H1 (cell line): ENCODE results near the gene NFE2L2. TPM values are rescaled to one million over a fixed set of nuclear protein-coding genes. Genes with fewer than 3 reads are reported as not detected.

Experiments used
- CTCF ChIA-PET: fragments of 300-600 bp; sonication (Branson Sonifier 250); formaldehyde crosslinking; loops from one replicate; lab custom pipeline; 2021; ENCODE audit not compliant: partially characterized antibody; lab: Charles Lee
- POLR2A ChIA-PET: fragments of 300-600 bp; sonication (Branson Sonifier 250); formaldehyde crosslinking; loops from one replicate; lab custom pipeline; 2021; ENCODE audit warnings: inconsistent platforms; ENCODE audit not compliant: partially characterized antibody; lab: Charles Lee
- DNase-seq, 2 experiments: peaks; one replicate each; pipeline versions ENCODE4 v3.0.0 to v3.0.0-alpha.2; 2010 to 2022; ENCODE audit warnings: low spot score in 2 of 2, low read depth in 1 of 2, mixed read lengths in 1 of 2
- FAIRE-seq: peaks from 2 replicates; lab custom pipeline; 2011; peaks lifted over from hg19 to GRCh38; lab: Jason Lieb, UNC
- H2AFZ ChIP-seq: 2 replicates; pipeline ENCODE4 v1.8.1; 2012; ENCODE audit warnings: low read length, inconsistent platforms
- H2AK5ac ChIP-seq: 2 replicates; pipeline ENCODE4 v1.6.1; 2013; ENCODE audit warnings: low read depth, low read length
- H2BK120ac ChIP-seq: replicated peaks from 2 replicates; pipeline ENCODE3; 2013; ENCODE audit warnings: low read depth, low read length, inconsistent platforms
- H2BK12ac ChIP-seq: 2 replicates; pipeline ENCODE4 v1.6.1; 2013; ENCODE audit warnings: low read depth, low read length
- H2BK15ac ChIP-seq: 2 replicates; pipeline ENCODE4 v1.6.1; 2013; ENCODE audit warnings: low read length
- H2BK20ac ChIP-seq: 2 replicates; pipeline ENCODE4 v1.6.1; 2013; ENCODE audit warnings: low read length
- H2BK5ac ChIP-seq: 2 replicates; pipeline ENCODE4 v1.6.1; 2013; ENCODE audit warnings: low read depth, low read length
- H3K14ac ChIP-seq: 2 replicates; pipeline ENCODE4 v1.6.1; 2013; ENCODE audit warnings: inconsistent platforms; ENCODE audit not compliant: insufficient read length
- H3K18ac ChIP-seq: 2 replicates; pipeline ENCODE4 v1.6.1; 2013; ENCODE audit warnings: low read length; ENCODE audit errors: extremely low read depth
- H3K23ac ChIP-seq: 2 replicates; pipeline ENCODE4 v1.6.1; 2013; ENCODE audit warnings: inconsistent platforms; ENCODE audit not compliant: insufficient read length
- H3K23me2 ChIP-seq: 2 replicates; pipeline ENCODE4 v1.6.1; 2013; ENCODE audit warnings: low read depth, low read length
- H3K27ac ChIP-seq: 2 replicates; pipeline ENCODE4 v1.6.1; 2011; ENCODE audit warnings: low read depth, low read length, inconsistent platforms
- H3K27me3 ChIP-seq, 4 experiments: replicated peaks in 1 of 4; 1 replicate in 1 of 4; 2 replicates in 3 of 4; pipeline versions ENCODE4 v1.6.1 to v1.8.1; 2011 to 2013; ENCODE audit warnings: low read length in 3 of 4, mild to moderate bottlenecking in 3 of 4, inconsistent platforms in 2 of 4, mixed read lengths in 2 of 4, moderate library complexity in 1 of 4; ENCODE audit not compliant: control insufficient read depth in 3 of 4, insufficient read depth in 3 of 4; ENCODE audit errors: extremely low read depth in 1 of 4
- H3K36me3 ChIP-seq, 4 experiments: 2 replicates each; pipeline versions ENCODE4 v1.6.1 to v1.8.1; 2011 to 2013; ENCODE audit warnings: mild to moderate bottlenecking in 4 of 4, low read length in 3 of 4, moderate library complexity in 2 of 4, control low read depth in 1 of 4, inconsistent platforms in 1 of 4; ENCODE audit not compliant: insufficient read depth in 4 of 4, control insufficient read depth in 2 of 4
- H3K4ac ChIP-seq: replicated peaks from 2 replicates; pipeline ENCODE3; 2013; ENCODE audit warnings: low read length, low read depth, mixed read lengths, inconsistent platforms; ENCODE audit not compliant: insufficient read length
- H3K4me1 ChIP-seq, 4 experiments: replicated peaks in 1 of 4; 1 replicate in 1 of 4; 2 replicates in 3 of 4; pipeline versions ENCODE4 v1.6.1 to v1.8.1; 2011 to 2013; ENCODE audit warnings: low read length in 3 of 4, inconsistent platforms in 2 of 4, mixed read lengths in 1 of 4; ENCODE audit not compliant: insufficient read depth in 4 of 4, control insufficient read depth in 3 of 4
- H3K4me2 ChIP-seq, 2 experiments: 2 replicates each; pipeline versions ENCODE4 v1.6.1 to v1.8.1; 2011 to 2013; ENCODE audit warnings: low read depth in 2 of 2, low read length in 2 of 2, control low read depth in 1 of 2, inconsistent platforms in 1 of 2, mild to moderate bottlenecking in 1 of 2; ENCODE audit not compliant: insufficient read depth in 1 of 2
- H3K4me3 ChIP-seq, 4 experiments: fragments of 200-600, 300-600 bp in 1 of 4; sonication (generic), shearing (Covaris generic), sonication (Bioruptor Twin) in 1 of 4; 2 replicates each; pipeline versions ENCODE4 v1.5.1 to v1.8.1; 2011 to 2016; ENCODE audit warnings: low read length in 4 of 4, low read depth in 3 of 4, control low read depth in 2 of 4, inconsistent platforms in 2 of 4, mild to moderate bottlenecking in 2 of 4, mixed read lengths in 1 of 4, moderate library complexity in 1 of 4; ENCODE audit not compliant: insufficient read depth in 2 of 4; ENCODE audit errors: extremely low read depth in 1 of 4
- H3K56ac ChIP-seq: replicated peaks from 2 replicates; pipeline ENCODE3; 2013; ENCODE audit warnings: low read depth, mild to moderate bottlenecking, mixed read lengths, low read length, inconsistent platforms; ENCODE audit not compliant: insufficient read length
- H3K79me1 ChIP-seq: 2 replicates; pipeline ENCODE4 v1.6.1; 2013; ENCODE audit warnings: low read depth, low read length, control low read depth
- H3K79me2 ChIP-seq, 2 experiments: 2 replicates each; pipeline versions ENCODE4 v1.6.1 to v1.8.1; 2012 to 2013; ENCODE audit warnings: low read length in 2 of 2, mild to moderate bottlenecking in 2 of 2, inconsistent platforms in 1 of 2; ENCODE audit not compliant: insufficient read depth in 2 of 2, control insufficient read depth in 1 of 2
- H3K9ac ChIP-seq, 4 experiments: replicated peaks in 1 of 4; 1 replicate in 1 of 4; 2 replicates in 3 of 4; pipeline versions ENCODE4 v1.6.1 to v1.8.1; 2011 to 2013; ENCODE audit warnings: low read depth in 3 of 4, low read length in 3 of 4, control low read depth in 2 of 4, mild to moderate bottlenecking in 2 of 4, moderate library complexity in 2 of 4, inconsistent platforms in 1 of 4; ENCODE audit errors: extremely low read depth in 1 of 4
- H3K9me3 ChIP-seq, 2 experiments: 2 replicates each; pipeline versions ENCODE4 v1.6.1 to v1.8.1; 2012 to 2013; ENCODE audit warnings: mild to moderate bottlenecking in 2 of 2, moderate library complexity in 2 of 2, control low read depth in 1 of 2, inconsistent platforms in 1 of 2, low read depth in 1 of 2, low read length in 1 of 2, mixed read lengths in 1 of 2; ENCODE audit not compliant: insufficient read depth in 2 of 2
- H4K20me1 ChIP-seq, 2 experiments: replicated peaks in 1 of 2; 2 replicates each; pipeline versions ENCODE3 to v1.8.1; 2011 to 2013; ENCODE audit warnings: inconsistent platforms in 2 of 2, low read length in 2 of 2, mild to moderate bottlenecking in 1 of 2; ENCODE audit not compliant: insufficient read depth in 2 of 2, control insufficient read depth in 1 of 2
- H4K5ac ChIP-seq: 2 replicates; pipeline ENCODE4 v1.6.1; 2013; ENCODE audit warnings: low read length, low read depth, mixed read lengths, inconsistent platforms; ENCODE audit not compliant: insufficient read length
- H4K8ac ChIP-seq: 2 replicates; pipeline ENCODE4 v1.8.0; 2013; ENCODE audit warnings: mild to moderate bottlenecking, moderate library complexity, low read length, inconsistent platforms; ENCODE audit not compliant: insufficient read depth; ENCODE audit errors: extremely low read depth
- H4K91ac ChIP-seq: replicated peaks from 2 replicates; pipeline ENCODE3; 2013; ENCODE audit warnings: low read length, mixed read lengths, inconsistent platforms; ENCODE audit not compliant: insufficient read length
- CHD2 ChIP-seq: IDR thresholded peaks from 2 replicates; pipeline ENCODE4 v1.6.1; 2012; ENCODE audit warnings: low read length, improper control_type of control experiment
- CTBP2 ChIP-seq: IDR thresholded peaks from 2 replicates; pipeline ENCODE4 v1.7.0; 2011; ENCODE audit warnings: borderline replicate concordance, mild to moderate bottlenecking, moderate library complexity, mixed read lengths, low read length; ENCODE audit not compliant: insufficient read depth, insufficient read length
- GTF2F1 ChIP-seq: IDR thresholded peaks from 2 replicates; pipeline ENCODE4 v1.6.1; 2012; ENCODE audit warnings: low read depth, low read length, improper control_type of control experiment, borderline replicate concordance
- KDM1A ChIP-seq: fragments of 200-600, 300-600 bp; sonication (generic); IDR thresholded peaks from 2 replicates; pipeline ENCODE4 v1.7.1; 2016; ENCODE audit warnings: mild to moderate bottlenecking, low read length, borderline replicate concordance
- MAX ChIP-seq: IDR thresholded peaks from 2 replicates; pipeline ENCODE4 v1.6.1; 2012; ENCODE audit warnings: inconsistent platforms
- NANOG ChIP-seq: IDR thresholded peaks from 2 replicates; pipeline ENCODE4 v1.6.1; 2011; ENCODE audit warnings: low read length, low read depth, mild to moderate bottlenecking, inconsistent platforms; ENCODE audit not compliant: insufficient read depth, poor library complexity, severe bottlenecking
- RFX5 ChIP-seq: IDR thresholded peaks from 2 replicates; pipeline ENCODE4 v1.6.1; 2011; ENCODE audit warnings: low read depth, low read length, improper control_type of control experiment, borderline replicate concordance
- SUZ12 ChIP-seq: fragments of 200-600 bp; sonication (generic); IDR thresholded peaks from 2 replicates; pipeline ENCODE4 v1.6.1; 2012; ENCODE audit warnings: mild to moderate bottlenecking, inconsistent platforms, low read length, moderate library complexity, mixed read lengths
- WGBS, 2 experiments: shearing (Covaris generic) in 1 of 2; methylation state at CpG; one replicate each; pipeline versions ENCODE4 v1.1.6 to v1.1.7; 2013 to 2015; ENCODE audit warnings: low lambda C conversion rate in 2 of 2, mixed read lengths in 2 of 2, inconsistent platforms in 1 of 2, low coverage in 1 of 2, missing lambda C conversion rate in 1 of 2; ENCODE audit not compliant: insufficient replicate concordance in 2 of 2, insufficient coverage in 1 of 2, insufficient read length in 1 of 2; ENCODE audit errors: extremely low coverage in 1 of 2, missing lambda C conversion rate in 1 of 2; 5-methylcytosine and 5-hydroxymethylcytosine counted together
- polyA plus RNA-seq, 7 experiments: library from polyadenylated mRNA; depleted of rRNA in 3 of 7; stranded (reverse) in 5 of 7; unstranded in 2 of 7; fragments of >200 nt in 5 of 7; fragments of 200-250 nt in 2 of 7; gene quantifications; 1 replicate in 5 of 7; 2 replicates in 1 of 7; 4 replicates in 1 of 7; pipeline versions ENCODE4 v1.2.1 to v1.2.3, GENCODE V29; 2011 to 2013; ENCODE audit warnings: missing spikeins in 2 of 7, mixed read lengths in 2 of 7
- total RNA-seq: library from RNA; stranded (reverse); fragmentation: NEBNext Ultra II Directional; extraction: Animal tissue kit (Norgen Biotek cat#: 25700); gene quantifications from 2 replicates; pipeline ENCODE4 v1.2.1, GENCODE V29; 2021

The NFE2L2 gene
- total and polyA plus RNA-seq, 2 of the 8 experiments (the other 6 are each of a cell fraction or from before 2014, with no cell fraction given): 33.2 to 34.5 TPM

- 46% methylated on average over 2 of the region's 2 CpGs; no CpG with 5 or more reads in 1 of the 2 experiments for WGBS, 2 experiments
- POLR2A ChIA-PET: interaction anchor here (1.7 to 3.4 kb wide), 3 partner anchors 9 to 18 kb away, joined by 4 to 33 read pairs (median 7); partner anchors contain the start of gene NFE2L2
- H3K56ac ChIP-seq: no peak overlapping the region
- no peaks in the 10 kb centered on the region for H3K79me1 ChIP-seq
- H3K9me3 ChIP-seq: no peaks in the 10 kb centered on the region
- no peak for FAIRE-seq
- DNase-seq: no peak
- no peak overlapping the region for H3K9ac ChIP-seq
- H3K4ac ChIP-seq: no peak overlapping the region
- H4K20me1 ChIP-seq: no peaks in the 10 kb centered on the region
- no peak overlapping the region for H2AFZ ChIP-seq
- H3K27me3 ChIP-seq: no peaks in the 10 kb centered on the region
- H3K36me3 ChIP-seq: no peaks in the 10 kb centered on the region
- no peaks in the 10 kb centered on the region for H3K23me2 ChIP-seq
- H2BK20ac ChIP-seq: no peak overlapping the region
- no peak overlapping the region for H3K18ac ChIP-seq
- CTCF ChIA-PET: interaction anchor here (0.7 to 2.9 kb wide), 6 partner anchors 10 to 64 kb away, joined by 3 to 13 read pairs (median 4); no protein-coding TSS in a partner anchor
- no peak overlapping the region for H3K4me2 ChIP-seq
- no peak overlapping the region for H4K8ac ChIP-seq
- no peak for TF ChIP-seq CHD2
- no peak for TF ChIP-seq MAX
- TF ChIP-seq RFX5: no peak
- no peak for TF ChIP-seq SUZ12
- no peak for TF ChIP-seq CTBP2
- no peak for TF ChIP-seq GTF2F1
- TF ChIP-seq KDM1A: no peak
- TF ChIP-seq NANOG: no peak
- H2BK15ac ChIP-seq: no peak overlapping the region
- no peak overlapping the region for H3K23ac ChIP-seq
- H3K79me2 ChIP-seq: no peaks in the 10 kb centered on the region
- H3K4me3 ChIP-seq: no peak overlapping the region; a peak in 1 of 8 replicates
- H2BK12ac ChIP-seq: no peak overlapping the region
- H3K27ac ChIP-seq: no peak overlapping the region
- no peaks in the 10 kb centered on the region for H3K4me1 ChIP-seq
- no peak overlapping the region for H2AK5ac ChIP-seq
- no peak overlapping the region for H4K91ac ChIP-seq
- H2BK5ac ChIP-seq: no peak overlapping the region
- H3K14ac ChIP-seq: no peak overlapping the region
- H4K5ac ChIP-seq: no peak overlapping the region
- H2BK120ac ChIP-seq: no peak overlapping the region
Measured at GRCh38 chr2:177272765-177273164, 8.2 kb upstream of the NFE2L2 start.
